AG10803 (cell line): ENCODE measurements around the gene SDE2.
"Not testable (repeated sequence)": the region's sequence is repeated elsewhere in the genome, so short reads cannot be mapped to it uniquely, and the experiment has no call there.

ENCODE experiments used
- DNase-seq: peaks from one replicate; pipeline ENCODE4 v3.0.0; 2010; ENCODE audit warnings: low read depth
- H3K4me3 ChIP-seq: 2 replicates; pipeline ENCODE4 v1.5.1; 2011; ENCODE audit warnings: mild to moderate bottlenecking, low read length, control low read depth
- TF ChIP-seq, protein P1 (sequence below): conservative IDR thresholded peaks from 2 replicates; pipeline ENCODE4 v1.5.1; 2011; ENCODE audit warnings: mild to moderate bottlenecking, low read length, control low read depth, inconsistent platforms

Gene SDE2

GRCh38 chr1:225940385-225941151 lies 58.6 kb downstream of the SDE2 start:
- no peak for DNase-seq
- H3K4me3 ChIP-seq: no peak overlapping the region
- TF ChIP-seq, protein P1, sequence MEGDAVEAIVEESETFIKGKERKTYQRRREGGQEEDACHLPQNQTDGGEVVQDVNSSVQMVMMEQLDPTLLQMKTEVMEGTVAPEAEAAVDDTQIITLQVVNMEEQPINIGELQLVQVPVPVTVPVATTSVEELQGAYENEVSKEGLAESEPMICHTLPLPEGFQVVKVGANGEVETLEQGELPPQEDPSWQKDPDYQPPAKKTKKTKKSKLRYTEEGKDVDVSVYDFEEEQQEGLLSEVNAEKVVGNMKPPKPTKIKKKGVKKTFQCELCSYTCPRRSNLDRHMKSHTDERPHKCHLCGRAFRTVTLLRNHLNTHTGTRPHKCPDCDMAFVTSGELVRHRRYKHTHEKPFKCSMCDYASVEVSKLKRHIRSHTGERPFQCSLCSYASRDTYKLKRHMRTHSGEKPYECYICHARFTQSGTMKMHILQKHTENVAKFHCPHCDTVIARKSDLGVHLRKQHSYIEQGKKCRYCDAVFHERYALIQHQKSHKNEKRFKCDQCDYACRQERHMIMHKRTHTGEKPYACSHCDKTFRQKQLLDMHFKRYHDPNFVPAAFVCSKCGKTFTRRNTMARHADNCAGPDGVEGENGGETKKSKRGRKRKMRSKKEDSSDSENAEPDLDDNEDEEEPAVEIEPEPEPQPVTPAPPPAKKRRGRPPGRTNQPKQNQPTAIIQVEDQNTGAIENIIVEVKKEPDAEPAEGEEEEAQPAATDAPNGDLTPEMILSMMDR: no peak

GRCh38 chr1:225939939-225940310 lies 59.2 kb downstream of the SDE2 start:
- DNase-seq, H3K4me3 ChIP-seq: not testable (repeated sequence)

DNA sequence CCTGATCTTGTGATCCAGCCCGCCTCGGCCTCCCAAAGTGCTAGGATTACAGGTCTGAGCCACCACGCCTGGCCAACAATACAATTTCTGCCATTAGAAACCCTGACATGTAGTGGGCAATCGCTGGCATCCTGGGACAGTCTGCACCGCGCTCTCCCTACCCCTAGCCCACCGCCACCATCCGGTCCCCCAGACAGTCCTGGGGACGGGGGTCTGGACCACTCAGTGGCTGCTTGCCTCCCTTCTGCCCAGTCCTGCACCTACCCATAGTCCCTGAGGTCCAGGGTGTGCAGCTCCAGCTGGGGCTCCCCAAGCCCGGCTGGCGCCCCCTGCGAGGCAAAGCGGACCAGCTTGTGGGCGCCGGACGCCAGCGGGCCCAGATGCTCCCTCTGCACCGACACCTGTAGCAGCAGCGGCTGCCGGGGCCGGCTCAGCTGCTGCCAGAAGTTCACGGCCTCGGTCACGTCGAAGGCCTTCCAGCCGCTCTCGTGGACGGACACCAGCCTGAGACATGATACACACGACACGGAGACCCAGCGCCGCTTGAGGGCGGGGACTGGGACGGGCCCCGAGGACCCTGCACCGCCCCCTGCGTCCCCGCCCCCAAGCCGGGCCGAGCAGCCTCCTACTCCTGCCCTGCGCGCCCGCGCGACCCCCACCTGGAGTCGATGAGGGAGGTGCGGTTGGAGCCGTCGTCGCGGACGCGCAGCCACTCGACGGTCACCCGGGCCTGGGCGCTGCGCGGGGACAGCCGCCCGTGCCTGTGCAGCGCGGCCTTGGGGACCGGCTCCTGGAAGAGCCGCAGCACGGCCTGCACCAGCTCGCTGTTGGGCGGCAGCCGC lies 59.8 kb downstream of the SDE2 start:
- not testable (repeated sequence) for DNase-seq, H3K4me3 ChIP-seq

DNA sequence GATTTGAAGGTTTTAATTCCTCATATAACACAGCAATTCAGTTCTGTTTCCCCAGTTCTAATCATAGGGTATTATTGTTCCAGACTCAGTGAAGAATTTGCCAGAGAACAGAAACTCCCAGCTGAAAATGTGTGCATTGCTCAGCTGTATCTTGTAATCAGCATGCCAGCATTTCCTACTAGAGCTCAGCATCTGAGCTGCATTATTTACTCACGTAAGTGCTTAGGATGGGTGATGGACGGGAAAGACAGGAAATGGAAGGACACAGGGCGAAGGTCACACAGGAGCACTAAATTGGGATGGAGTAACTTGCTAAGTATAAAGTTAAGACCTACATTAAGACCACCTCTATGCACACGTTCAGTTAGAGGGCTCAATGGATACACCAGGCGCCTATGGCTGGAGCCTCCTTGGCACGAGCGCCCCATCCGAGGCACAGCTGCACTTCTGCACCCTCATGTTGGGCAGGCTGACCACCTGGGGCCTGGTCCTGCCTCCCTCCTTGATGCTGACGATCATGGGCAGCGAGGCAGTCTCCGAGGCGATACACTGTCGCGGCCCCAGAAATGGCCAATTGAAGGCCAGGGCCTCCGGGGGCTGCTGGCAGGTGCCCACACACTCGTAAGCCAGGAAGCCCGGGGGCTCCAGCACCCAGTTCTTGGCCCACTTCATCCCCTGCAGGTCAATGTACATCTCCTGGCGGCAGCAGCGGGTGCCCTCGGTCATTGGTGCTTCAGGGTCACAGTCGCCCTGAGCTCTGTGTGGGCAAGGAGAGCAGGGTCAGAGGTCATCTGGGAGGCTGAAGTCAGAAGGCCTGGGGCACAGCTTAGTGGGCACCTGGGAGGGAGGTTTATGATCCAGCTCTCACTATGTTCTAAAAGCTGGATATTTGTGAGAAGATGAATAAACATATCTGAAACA lies 61.8 kb downstream of the SDE2 start:
- DNase-seq: peak; percentile 27
- no peak overlapping the region for H3K4me3 ChIP-seq
- TF ChIP-seq, protein P1: no peak

DNA sequence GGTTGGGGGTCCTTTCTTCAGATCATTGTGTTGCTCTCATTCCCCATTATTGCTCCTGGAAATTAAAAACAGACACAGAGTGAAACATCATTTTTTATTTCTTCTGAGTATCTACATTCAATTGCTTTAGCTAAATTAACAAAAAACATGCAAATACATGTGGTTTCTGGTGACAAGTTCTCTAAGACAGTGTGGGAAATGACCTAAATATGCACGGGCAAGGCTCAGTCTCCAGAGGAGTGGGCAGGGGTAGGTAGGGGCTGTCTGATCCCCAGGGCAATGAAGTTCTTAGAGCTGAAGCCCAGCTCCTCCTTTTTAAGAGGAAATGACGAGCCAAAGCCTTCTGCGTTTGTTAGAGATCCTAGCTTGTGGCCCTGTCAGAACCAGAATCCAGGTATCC lies 62.6 kb downstream of the SDE2 start:
- H3K4me3 ChIP-seq: no peak overlapping the region
- no peak for DNase-seq
- TF ChIP-seq, protein P1: no peak

DNA sequence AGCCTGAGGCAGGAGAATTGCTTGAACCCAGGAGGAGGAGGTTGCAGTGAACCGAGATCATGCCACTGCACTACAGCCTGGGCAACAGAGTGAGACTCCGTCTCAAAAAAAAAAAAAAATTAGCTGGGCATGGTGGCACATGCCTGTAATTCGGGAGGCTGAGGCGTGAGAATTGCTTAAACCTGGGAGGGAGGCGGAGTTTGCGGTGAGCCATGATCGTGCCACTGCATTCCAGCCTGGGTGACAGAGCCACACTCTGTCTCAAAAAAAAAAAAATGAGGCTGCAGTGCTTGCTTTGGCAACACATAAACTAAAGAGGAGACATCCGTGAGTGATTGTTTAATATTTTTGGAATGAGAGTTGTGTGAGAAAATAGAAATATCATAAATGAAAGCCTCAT lies 63.1 kb downstream of the SDE2 start:
- peak; percentile 77 for DNase-seq
- not testable (repeated sequence) for H3K4me3 ChIP-seq

- H3K4me3 ChIP-seq: no peak overlapping the region
- DNase-seq: no peak
- TF ChIP-seq, protein P1: no peak
These were observed 64.4 kb downstream of the SDE2 start for GRCh38 chr1:225934711-225935110.

- TF ChIP-seq, protein P1: no peak
- no peak overlapping the region for H3K4me3 ChIP-seq
- peak; percentile 37 for DNase-seq
These were observed 66.1 kb downstream of the SDE2 start for GRCh38 chr1:225933072-225933471.
